ENCODE measurements around the gene ACO2. TPM values are rescaled to one million over a fixed set of nuclear protein-coding genes. Genes with fewer than 3 reads are reported as not detected.

Gene ACO2
- polyA plus RNA-seq, 1 of the 3 experiments (the other 2 are of a cell fraction): 47.0 TPM

- WGBS (ENCODE audit: low lambda C conversion rate): 98% methylated on average over 4 of the region's 8 CpGs
- Histone ChIP-seq H3K9ac (no peak overlapping the region), H3K4me3 (ENCODE audit: low read depth in 2 of 2, low read length in 1 of 2) (no peak overlapping the region), H3K79me2 (ENCODE audit: insufficient read depth) (no peaks in the 10 kb centered on the region), H3K9me3 (no peaks in the 10 kb centered on the region), H4K20me1 (ENCODE audit: insufficient read depth) (no peaks in the 10 kb centered on the region), H3K27me3 (ENCODE audit: insufficient read depth) (no peaks in the 10 kb centered on the region), H3K36me3 (replicated peaks in 1 of 2; ENCODE audit: control insufficient read depth in 1 of 2, insufficient read depth in 2 of 2, low read length in 1 of 2) (peaks cover 0 to 6% of the 10 kb centered on the region in 2 experiments), H3F3A (replicated peaks; ENCODE audit: insufficient read depth) (no peaks in the 10 kb centered on the region), H3K27ac (ENCODE audit: low read depth in 2 of 2, low read length in 1 of 2) (no peak overlapping the region), H3K4me1 (ENCODE audit: control insufficient read depth in 1 of 2, insufficient read depth in 2 of 2, low read depth in 1 of 2, low read length in 1 of 2) (peaks cover 2 to 11% of the 10 kb centered on the region in 2 experiments; a peak in 2 of 4 replicates), H3K9me2 (no peaks in the 10 kb centered on the region), H3K4me2 (no peak overlapping the region), H2AFZ (ENCODE audit: low read depth) (no peak overlapping the region)
- ChIA-PET CTCF (interaction anchor here (1.1 to 4.3 kb wide), 5 partner anchors 7 to 114 kb away, joined by 3 to 69 read pairs (median 11); partner anchors contain the start of genes ACO2 and PHF5A), POLR2A (interaction anchor here (1.1 kb wide), 1 partner anchor 114 kb away, joined by 4 read pairs; no protein-coding TSS in a partner anchor)
- no peak for DNase-seq
- TF ChIP-seq CTCF (IDR thresholded peaks at IDR 0.05) (no peak), IRF3 (IDR thresholded peaks at IDR 0.05; ENCODE audit: low read depth, low read length) (no peak), RXRA (IDR thresholded peaks at IDR 0.05; ENCODE audit: borderline replicate concordance, low read depth) (no peak), FOXM1 (IDR thresholded peaks at IDR 0.05; ENCODE audit: low read depth) (no peak), POLR2AphosphoS5 (IDR thresholded peaks at IDR 0.05; ENCODE audit: low read depth, low read length) (no peak), FOSL2 (IDR thresholded peaks at IDR 0.05; ENCODE audit: borderline replicate concordance, low read depth) (no peak), RAD21 (IDR thresholded peaks at IDR 0.05; ENCODE audit: low read length) (no peak), EZH2phosphoT487 (IDR thresholded peaks at IDR 0.05; ENCODE audit: borderline replicate concordance, low read depth) (no peak), SIN3A (IDR thresholded peaks at IDR 0.05; ENCODE audit: borderline replicate concordance, low read depth, low read length) (no peak), JUND (IDR thresholded peaks at IDR 0.05) (no peak), TEAD4 (IDR thresholded peaks at IDR 0.05; ENCODE audit: borderline replicate concordance, insufficient read depth) (no peak), NRF1 (IDR thresholded peaks at IDR 0.05; ENCODE audit: low read depth, low read length) (no peak), RCOR1 (IDR thresholded peaks at IDR 0.05; ENCODE audit: low read length) (no peak), FOXJ3 (CRISPR knock-in tag; IDR thresholded peaks at IDR 0.05) (no peak), YY1 (IDR thresholded peaks at IDR 0.05; ENCODE audit: low read depth) (no peak), CHD2 (IDR thresholded peaks at IDR 0.05; ENCODE audit: low read length, partially characterized antibody) (no peak), NFIC (IDR thresholded peaks at IDR 0.05; ENCODE audit: borderline replicate concordance) (no peak)
Measured at GRCh38 chr22:41516462-41516861, 47.5 kb downstream of the ACO2 start.
